A549 (cell line): ENCODE data around the gene GBE1. TPM values are rescaled to one million over a fixed set of nuclear protein-coding genes. Genes with fewer than 3 reads are reported as not detected.

ENCODE experiments used
- ATAC-seq, 2 experiments: fragments of 200-7000 bp in 1 of 2; fragments of >200 bp in 1 of 2; cut with Nextera tagmentation in 1 of 2; cut with Tn5 transposase in 1 of 2; 3 replicates each; pipeline versions ENCODE4 v1.8.0 to v1.9.1; 2018 to 2020; ENCODE audit warnings: mild to moderate bottlenecking in 1 of 2, moderate library complexity in 1 of 2
- CTCF ChIA-PET: fragments of 300-600 bp; sonication (Branson Sonifier 250); formaldehyde crosslinking; extraction: SDS; loops from one replicate; lab custom pipeline; 2021; ENCODE audit warnings: antibody characterized with exemption, inconsistent platforms; lab: Yijun Ruan, JAX
- POLR2A ChIA-PET: fragments of 350-600 bp; formaldehyde crosslinking; extraction: SDS; loops from one replicate; lab custom pipeline; 2021; ENCODE audit warnings: antibody characterized with exemption, inconsistent platforms; lab: Yijun Ruan, JAX
- DNase-seq, 2 experiments: peaks; one replicate each; pipeline versions ENCODE4 v3.0.0 to v3.0.0-alpha.2; 2011 to 2016; ENCODE audit warnings: low read depth in 1 of 2, low spot score in 1 of 2
- FAIRE-seq: peaks from 2 replicates; lab custom pipeline; 2011; peaks lifted over from hg19 to GRCh38; lab: Jason Lieb, UNC
- H3K27ac ChIP-seq, 2 experiments: fragments of >200 bp; sonication (Bioruptor Twin); formaldehyde crosslinking; 3 replicates each; pipeline ENCODE4 v1.5.1; 2016 to 2017
- H3K4me1 ChIP-seq: fragments of >200 bp; sonication (Bioruptor Twin); formaldehyde crosslinking; 3 replicates; pipeline ENCODE4 v1.6.1; 2016
- H3K4me2 ChIP-seq: fragments of >200 bp; sonication (Bioruptor Twin); formaldehyde crosslinking; 3 replicates; pipeline ENCODE4 v1.6.1; 2016
- H3K4me3 ChIP-seq: fragments of >200 bp; sonication (Bioruptor Twin); formaldehyde crosslinking; 3 replicates; pipeline ENCODE4 v1.5.1; 2016
- H3K9me3 ChIP-seq: fragments of >200 bp; sonication (Bioruptor Twin); formaldehyde crosslinking; 3 replicates; pipeline ENCODE4 v1.6.1; 2016
- BHLHE40 ChIP-seq: IDR thresholded peaks from 2 replicates; pipeline ENCODE4 v1.6.1; 2012; ENCODE audit warnings: low read depth, low read length, inconsistent platforms
- CBX2 ChIP-seq: fragments of 200-600 bp; sonication (generic); IDR thresholded peaks from 2 replicates; pipeline ENCODE4 v1.6.1; 2016; ENCODE audit warnings: low read depth, mild to moderate bottlenecking, borderline replicate concordance
- CBX8 ChIP-seq: fragments of 200-600 bp; sonication (generic); IDR thresholded peaks from 2 replicates; pipeline ENCODE4 v1.6.1; 2016
- CEBPB ChIP-seq, 2 experiments: fragments of >200 bp in 1 of 2; sonication (Bioruptor Twin) in 1 of 2; formaldehyde crosslinking in 1 of 2; IDR thresholded peaks; 2 replicates each; pipeline ENCODE4 v1.6.1; 2012 to 2016
- CHD2 ChIP-seq: fragments of 150-350 bp; IDR thresholded peaks from 2 replicates; pipeline ENCODE4 v1.6.1; 2014; ENCODE audit warnings: low read length; ENCODE audit not compliant: partially characterized antibody
- EHF ChIP-seq: fragments of 250-450 bp; sonication (Bioruptor Pico); IDR thresholded peaks from 2 replicates; pipeline ENCODE4 v1.5.0; 2020; ENCODE audit warnings: mild to moderate bottlenecking
- EP300 ChIP-seq, 2 experiments: fragments of >200 bp; sonication (Bioruptor Twin); formaldehyde crosslinking; IDR thresholded peaks; 2 replicates in 1 of 2; 3 replicates in 1 of 2; pipeline ENCODE4 v1.6.1; 2016 to 2017
- GATA3 ChIP-seq: IDR thresholded peaks from 2 replicates; pipeline ENCODE4 v1.6.1; 2012; ENCODE audit warnings: borderline replicate concordance
- KDM1A ChIP-seq: fragments of 200-600 bp; sonication (generic); IDR thresholded peaks from 2 replicates; pipeline ENCODE4 v1.6.1; 2016; ENCODE audit warnings: low read depth, mild to moderate bottlenecking
- KDM5A ChIP-seq: fragments of 200-600 bp; sonication (generic); IDR thresholded peaks from 2 replicates; pipeline ENCODE4 v1.6.1; 2016; ENCODE audit warnings: antibody characterized with exemption, mild to moderate bottlenecking
- MAFK ChIP-seq: fragments of 450-650 bp; IDR thresholded peaks from 2 replicates; pipeline ENCODE4 v1.6.1; 2014; ENCODE audit not compliant: partially characterized antibody
- MAX ChIP-seq: IDR thresholded peaks from 2 replicates; pipeline ENCODE4 v1.6.1; 2012
- NFE2L2 ChIP-seq: fragments of 150-350 bp; conservative IDR thresholded peaks from 2 replicates; pipeline ENCODE4 v1.6.1; 2014; ENCODE audit warnings: low read length
- POLR2A ChIP-seq: IDR thresholded peaks from 2 replicates; pipeline ENCODE4 v1.6.1; 2012; ENCODE audit warnings: mild to moderate bottlenecking, low read length
- REST ChIP-seq: fragments of 200-600 bp; sonication (generic); IDR thresholded peaks from 2 replicates; pipeline ENCODE4 v1.6.1; 2016; ENCODE audit warnings: antibody characterized with exemption, mild to moderate bottlenecking, moderate library complexity
- SMC3 ChIP-seq: fragments of >200 bp; sonication (Bioruptor Twin); formaldehyde crosslinking; IDR thresholded peaks from 3 replicates; pipeline ENCODE4 v1.6.1; 2018; ENCODE audit warnings: inconsistent platforms
- ZNF302 ChIP-seq: fragments of 250-450 bp; sonication (Bioruptor Pico); IDR thresholded peaks from 2 replicates; pipeline ENCODE4 v1.9.0; 2021; ENCODE audit warnings: inconsistent platforms, mild to moderate bottlenecking, moderate library complexity
- WGBS: methylation state at CpG from one replicate; pipeline ENCODE4 v1.1.6; 2017; ENCODE audit errors: missing lambda C conversion rate; 5-methylcytosine and 5-hydroxymethylcytosine counted together
- polyA plus RNA-seq, 4 experiments: library from polyadenylated mRNA; depleted of rRNA in 3 of 4; stranded (reverse); fragments of >200 nt; fragmentation: RNase III in 1 of 4; extraction: RNeasy Plus Mini Kit Qiagen cat#74134 plus additional on column Dnase treatment in 1 of 4; gene quantifications; 2 replicates in 3 of 4; 3 replicates in 1 of 4; pipeline ENCODE4 v1.2.3, GENCODE V29; 2011 to 2017
- TF ChIP-seq, protein P1 (sequence below): fragments of 250-450 bp; sonication (Bioruptor Pico); IDR thresholded peaks from 2 replicates; pipeline ENCODE4 v1.5.0; 2021; ENCODE audit warnings: mild to moderate bottlenecking, moderate library complexity, borderline replicate concordance
- TF ChIP-seq, protein P2 (sequence below): IDR thresholded peaks from 2 replicates; pipeline ENCODE4 v1.6.1; 2012

The GBE1 gene
- polyA plus RNA-seq, 2 of the 4 experiments (the other 2 are of a cell fraction) = 39.5 to 55.0 TPM

DNA sequence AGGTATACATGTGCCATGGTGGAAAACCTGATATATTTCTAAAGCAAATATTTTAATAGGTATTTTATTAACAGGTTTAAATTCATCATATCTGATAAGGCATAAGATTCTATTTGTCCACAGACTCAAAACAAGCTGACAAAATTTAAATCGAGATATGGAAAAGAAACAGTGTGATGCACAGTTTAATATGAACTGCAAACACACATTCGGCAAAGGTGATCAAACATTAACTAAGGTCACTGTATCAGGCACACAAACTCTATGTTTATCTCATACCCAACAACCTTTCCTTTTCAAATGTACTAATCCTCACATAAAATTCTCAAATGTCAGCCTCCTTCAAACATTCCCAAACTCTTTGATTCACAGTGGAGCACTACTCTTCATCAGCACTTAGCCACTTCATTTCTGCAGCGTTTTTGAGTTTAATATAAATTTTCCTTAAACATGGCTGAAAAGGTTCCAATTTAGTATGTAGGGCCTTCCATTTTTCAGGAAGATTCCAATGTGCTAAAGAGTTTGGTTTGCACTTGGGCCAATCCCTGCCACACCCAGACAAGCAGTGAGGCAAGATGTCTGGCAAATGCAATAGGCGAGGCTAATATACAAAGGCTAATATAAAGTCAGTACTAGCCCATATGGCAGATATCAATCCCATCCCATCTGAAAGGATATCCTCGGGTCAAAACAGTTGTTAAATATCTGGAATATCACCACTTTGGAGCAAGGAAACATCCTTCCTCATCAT lies 84.6 kb downstream of the GBE1 start:
- Histone ChIP-seq H3K27ac (peak overlapping the region; percentile 44 to 73), H3K4me2 (peak overlapping the region; percentile 73), H3K4me1 (peaks cover 26% of the 10 kb centered on the region)
- ATAC-seq = peak; percentile 39 to 91; a peak in 3 of 6 replicates
- peak; percentile 61 for FAIRE-seq
- DNase-seq = peak in 1 of 2 experiments; percentile 63
- ChIA-PET CTCF (interaction anchor here (1.0 to 1.4 kb wide), 3 partner anchors 10 to 455 kb away, joined by 3 to 7 read pairs (median 3); no protein-coding TSS in a partner anchor), POLR2A (no interaction called here)
- 9% methylated on average over 5 of the region's 5 CpGs for WGBS
- TF ChIP-seq CEBPB (IDR thresholded peaks at IDR 0.05) (peak in 1 of 2 experiments; percentile 20; a peak in 1 of 4 replicates), MAX (peak; percentile 10; the same call in 1 of the 2 replicates), KDM5A (no peak), CBX8 (no peak), EHF (no peak), BHLHE40 (no peak), MAFK (no peak), REST (no peak), ZNF302 (CRISPR knock-in tag) (no peak), GATA3 (peak; percentile 66; the same call in 1 of the 2 replicates)
- TF ChIP-seq, all 56 proteins: peak for 3
- peak overlapping the region; percentile 1; the same call in 1 of the 3 replicates for H3K4me3 ChIP-seq
- H3K9me3 ChIP-seq = no peaks in the 10 kb centered on the region

DNA sequence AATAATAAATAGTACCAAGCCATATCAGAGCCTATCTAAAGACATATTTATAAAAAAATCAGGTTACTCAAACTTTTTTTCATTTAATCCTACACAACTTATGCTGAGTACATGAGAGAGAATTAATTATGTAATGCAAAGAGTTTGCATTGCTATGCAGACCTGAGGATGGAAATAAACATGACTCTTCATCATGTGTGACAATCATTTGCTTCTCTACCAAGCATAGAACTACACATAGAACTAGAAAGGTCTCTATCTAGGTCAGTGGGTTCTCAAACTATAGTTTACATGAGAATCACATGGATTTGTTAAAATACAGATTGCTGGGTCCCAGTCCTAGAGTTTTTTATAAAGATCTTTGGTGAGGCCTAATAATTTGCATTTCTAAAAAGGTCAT lies 86.8 kb downstream of the GBE1 start:
- CTCF ChIA-PET = no interaction called here
- FAIRE-seq (no peak), ATAC-seq (no peak), DNase-seq (no peak)
- POLR2A ChIA-PET = no interaction called here
- Histone ChIP-seq H3K9me3 (no peaks in the 10 kb centered on the region), H3K4me1 (peaks cover 26% of the 10 kb centered on the region), H3K4me2 (no peak overlapping the region), H3K27ac (no peak overlapping the region), H3K4me3 (no peak overlapping the region)
- TF ChIP-seq, protein P1, sequence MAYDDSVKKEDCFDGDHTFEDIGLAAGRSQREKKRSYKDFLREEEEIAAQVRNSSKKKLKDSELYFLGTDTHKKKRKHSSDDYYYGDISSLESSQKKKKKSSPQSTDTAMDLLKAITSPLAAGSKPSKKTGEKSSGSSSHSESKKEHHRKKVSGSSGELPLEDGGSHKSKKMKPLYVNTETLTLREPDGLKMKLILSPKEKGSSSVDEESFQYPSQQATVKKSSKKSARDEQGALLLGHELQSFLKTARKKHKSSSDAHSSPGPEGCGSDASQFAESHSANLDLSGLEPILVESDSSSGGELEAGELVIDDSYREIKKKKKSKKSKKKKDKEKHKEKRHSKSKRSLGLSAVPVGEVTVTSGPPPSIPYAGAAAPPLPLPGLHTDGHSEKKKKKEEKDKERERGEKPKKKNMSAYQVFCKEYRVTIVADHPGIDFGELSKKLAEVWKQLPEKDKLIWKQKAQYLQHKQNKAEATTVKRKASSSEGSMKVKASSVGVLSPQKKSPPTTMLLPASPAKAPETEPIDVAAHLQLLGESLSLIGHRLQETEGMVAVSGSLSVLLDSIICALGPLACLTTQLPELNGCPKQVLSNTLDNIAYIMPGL (CRISPR knock-in tag) = no peak
- TF ChIP-seq BHLHE40 (no peak), MAX (no peak), POLR2A (no peak)

DNA sequence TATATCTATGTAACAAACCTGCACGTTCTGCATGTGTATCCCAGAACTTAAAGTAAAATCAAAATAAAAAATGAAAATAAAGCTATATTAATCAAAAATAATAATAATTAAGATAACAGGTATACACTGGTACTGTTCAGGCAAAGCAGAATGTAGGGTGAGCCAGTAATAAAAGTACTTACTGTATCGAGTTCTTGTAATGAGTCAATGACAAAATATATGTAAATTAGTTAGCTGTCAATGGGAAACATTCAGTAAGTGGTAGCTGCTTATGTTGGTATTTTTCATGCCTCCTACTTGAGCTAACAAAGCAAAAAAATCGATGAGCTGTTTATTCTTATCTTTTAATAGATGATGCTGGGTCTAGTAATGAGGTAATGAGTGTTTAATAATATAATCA lies 93.2 kb downstream of the GBE1 start:
- Histone ChIP-seq H3K4me1 (peaks cover 12% of the 10 kb centered on the region; the same call in 2 of the 3 replicates), H3K9me3 (no peaks in the 10 kb centered on the region), H3K4me2 (no peak overlapping the region), H3K27ac (no peak overlapping the region), H3K4me3 (no peak overlapping the region)
- ATAC-seq (no peak), DNase-seq (no peak), FAIRE-seq (no peak)
- POLR2A ChIA-PET = no interaction called here
- CTCF ChIA-PET = interaction anchor here (0.6 to 1.8 kb wide), 3 partner anchors 76 to 464 kb away, joined by 3 to 7 read pairs (median 4); no protein-coding TSS in a partner anchor
- 82% methylated on average over 3 of the region's 3 CpGs for WGBS
- TF ChIP-seq CBX2 (no peak), CEBPB (IDR thresholded peaks at IDR 0.05) (no peak), SMC3 (no peak), CHD2 (no peak), EP300 (IDR thresholded peaks at IDR 0.05) (no peak), CBX8 (no peak), NFE2L2 (no peak), KDM1A (no peak)
- TF ChIP-seq, protein P2, sequence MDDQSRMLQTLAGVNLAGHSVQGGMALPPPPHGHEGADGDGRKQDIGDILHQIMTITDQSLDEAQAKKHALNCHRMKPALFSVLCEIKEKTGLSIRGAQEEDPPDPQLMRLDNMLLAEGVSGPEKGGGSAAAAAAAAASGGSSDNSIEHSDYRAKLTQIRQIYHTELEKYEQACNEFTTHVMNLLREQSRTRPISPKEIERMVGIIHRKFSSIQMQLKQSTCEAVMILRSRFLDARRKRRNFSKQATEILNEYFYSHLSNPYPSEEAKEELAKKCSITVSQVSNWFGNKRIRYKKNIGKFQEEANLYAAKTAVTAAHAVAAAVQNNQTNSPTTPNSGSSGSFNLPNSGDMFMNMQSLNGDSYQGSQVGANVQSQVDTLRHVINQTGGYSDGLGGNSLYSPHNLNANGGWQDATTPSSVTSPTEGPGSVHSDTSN = no peak
